SJSA1 (cell line): ENCODE measurements around the gene PPM1M. TPM values are rescaled to one million over a fixed set of nuclear protein-coding genes. Genes with fewer than 3 reads are reported as not detected.

Experiments
- DNase-seq, 2 experiments: peaks; one replicate each; pipeline ENCODE4 v3.0.0-alpha.2; 2015 to 2020; ENCODE audit warnings: low spot score in 2 of 2, low read depth in 1 of 2
- H3K27ac ChIP-seq: fragments of 250-450 bp; sonication (Bioruptor Pico); 2 replicates; pipeline ENCODE4 v1.5.1; 2020; ENCODE audit warnings: mild to moderate bottlenecking, moderate library complexity
- H3K27me3 ChIP-seq: fragments of 250-450 bp; sonication (Bioruptor Pico); replicated peaks from 2 replicates; pipeline ENCODE4 v1.5.1; 2020; ENCODE audit warnings: mild to moderate bottlenecking, moderate library complexity
- H3K36me3 ChIP-seq: fragments of 250-450 bp; sonication (Bioruptor Pico); 2 replicates; pipeline ENCODE4 v1.5.1; 2020; ENCODE audit warnings: mild to moderate bottlenecking
- H3K4me1 ChIP-seq: fragments of 250-450 bp; sonication (Bioruptor Pico); replicated peaks from 2 replicates; pipeline ENCODE4 v1.6.1; 2021; ENCODE audit warnings: mild to moderate bottlenecking
- H3K4me3 ChIP-seq: fragments of 250-450 bp; sonication (Bioruptor Pico); 2 replicates; pipeline ENCODE4 v1.5.1; 2020; ENCODE audit warnings: mild to moderate bottlenecking
- H3K9me3 ChIP-seq: fragments of 250-450 bp; sonication (Bioruptor Pico); replicated peaks from 2 replicates; pipeline ENCODE4 v1.5.1; 2020; ENCODE audit warnings: mild to moderate bottlenecking
- total RNA-seq: library from RNA; depleted of rRNA; stranded (reverse); fragments of >200 nt; shearing (Covaris generic); gene quantifications from 2 replicates; pipeline ENCODE4 v1.2.3, GENCODE V29; 2014

PPM1M gene
- total RNA-seq, 1 experiment from 2014 or later: 5.5 TPM

DNA sequence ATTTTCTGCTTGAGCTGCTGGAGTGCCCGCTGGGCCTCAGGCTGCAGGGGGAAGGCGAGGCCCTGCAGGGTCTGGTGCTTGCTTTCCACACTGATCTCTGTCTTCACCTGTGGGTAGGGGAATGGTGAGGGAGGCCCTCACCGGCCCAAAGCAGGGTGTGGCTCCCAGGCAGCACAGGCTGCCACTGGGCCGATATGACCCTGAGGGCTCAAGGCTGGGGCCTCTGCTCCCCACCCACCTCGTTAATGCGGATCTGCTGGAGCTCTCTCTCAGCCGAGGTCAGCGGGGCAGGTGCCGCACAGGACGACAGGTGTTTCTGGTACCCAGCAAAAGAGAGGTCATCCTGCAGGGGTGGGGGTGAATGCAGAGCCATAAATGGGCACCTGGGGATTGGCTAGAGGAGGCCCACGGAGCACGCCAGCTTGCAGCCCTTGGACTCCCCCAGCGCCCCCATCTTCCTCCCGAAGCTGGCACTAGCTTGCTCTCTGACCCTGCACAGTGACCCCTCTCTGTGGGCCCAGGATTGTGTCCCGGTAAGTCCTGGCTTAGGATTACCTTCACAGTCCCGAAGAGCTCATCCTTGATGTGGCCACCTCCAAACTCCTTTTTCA, 14.6 kb upstream of the PPM1M start:
- no peaks in the 10 kb centered on the region for H3K4me1 ChIP-seq
- no peaks in the 10 kb centered on the region for H3K27me3 ChIP-seq
- no peak overlapping the region for H3K27ac ChIP-seq
- no peaks in the 10 kb centered on the region for H3K9me3 ChIP-seq
- no peak for DNase-seq
- H3K36me3 ChIP-seq: peaks cover 60% of the 10 kb centered on the region
- H3K4me3 ChIP-seq: no peak overlapping the region

- DNase-seq: peak; percentile 54 to 74
- no peaks in the 10 kb centered on the region for H3K27me3 ChIP-seq
- peaks cover 60% of the 10 kb centered on the region for H3K36me3 ChIP-seq
- peaks cover 3% of the 10 kb centered on the region for H3K4me1 ChIP-seq
- no peak overlapping the region for H3K27ac ChIP-seq
- no peaks in the 10 kb centered on the region for H3K9me3 ChIP-seq
- H3K4me3 ChIP-seq: no peak overlapping the region
These were observed 13.9 kb upstream of the PPM1M start for GRCh38 chr3:52231502-52232278.

DNA sequence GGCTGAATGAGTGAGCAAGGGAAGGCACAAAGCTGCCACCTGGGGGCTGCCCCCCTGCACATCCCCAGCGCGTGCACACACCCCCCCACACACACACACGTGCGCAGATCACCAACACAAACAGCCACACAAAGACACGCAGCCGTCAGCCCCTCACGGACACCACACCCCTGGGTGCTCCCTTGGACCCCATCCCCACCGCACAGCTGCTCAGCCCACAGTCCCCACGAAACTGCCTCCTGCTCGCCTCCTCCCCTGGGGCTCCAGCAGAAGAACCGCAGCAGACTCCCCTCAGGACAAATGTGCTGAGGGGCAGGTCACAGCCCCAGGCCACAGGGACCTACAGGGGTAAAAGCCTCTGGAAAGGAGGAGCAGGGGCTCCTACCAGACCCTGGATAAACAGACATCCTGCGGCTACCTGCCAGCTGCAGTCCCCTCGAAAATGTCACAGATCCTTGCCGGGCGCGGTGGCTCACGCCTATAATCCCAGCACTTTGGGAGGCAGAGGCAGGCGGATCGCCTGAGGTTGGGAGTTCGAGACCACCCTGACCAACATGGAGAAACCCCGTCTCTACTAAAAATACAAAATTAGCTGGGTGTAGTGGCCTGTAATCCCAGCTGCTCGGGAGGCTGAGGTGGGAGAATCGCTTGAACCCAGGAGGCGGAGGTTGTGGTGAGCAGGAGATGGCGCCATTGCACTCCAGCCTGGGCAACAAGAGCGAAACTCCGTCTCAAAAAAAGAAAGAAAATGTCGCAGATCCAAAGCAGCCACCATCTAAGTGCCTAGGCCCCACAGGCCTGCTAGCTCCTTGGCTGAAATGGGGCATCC, 13.1 kb upstream of the PPM1M start:
- H3K27me3 ChIP-seq: no peaks in the 10 kb centered on the region
- H3K27ac ChIP-seq: no peak overlapping the region
- H3K36me3 ChIP-seq: peaks cover 60% of the 10 kb centered on the region
- H3K9me3 ChIP-seq: no peaks in the 10 kb centered on the region
- no peak overlapping the region for H3K4me3 ChIP-seq
- no peak for DNase-seq
- peaks cover 10% of the 10 kb centered on the region for H3K4me1 ChIP-seq

GRCh38 chr3:52233108-52233591, 12.4 kb upstream of the PPM1M start:
- Histone ChIP-seq H3K27me3 (no peaks in the 10 kb centered on the region), H3K9me3 (no peaks in the 10 kb centered on the region), H3K4me1 (peaks cover 16% of the 10 kb centered on the region), H3K27ac (no peak overlapping the region), H3K36me3 (peaks cover 60% of the 10 kb centered on the region), H3K4me3 (no peak overlapping the region)
- no peak for DNase-seq

DNA sequence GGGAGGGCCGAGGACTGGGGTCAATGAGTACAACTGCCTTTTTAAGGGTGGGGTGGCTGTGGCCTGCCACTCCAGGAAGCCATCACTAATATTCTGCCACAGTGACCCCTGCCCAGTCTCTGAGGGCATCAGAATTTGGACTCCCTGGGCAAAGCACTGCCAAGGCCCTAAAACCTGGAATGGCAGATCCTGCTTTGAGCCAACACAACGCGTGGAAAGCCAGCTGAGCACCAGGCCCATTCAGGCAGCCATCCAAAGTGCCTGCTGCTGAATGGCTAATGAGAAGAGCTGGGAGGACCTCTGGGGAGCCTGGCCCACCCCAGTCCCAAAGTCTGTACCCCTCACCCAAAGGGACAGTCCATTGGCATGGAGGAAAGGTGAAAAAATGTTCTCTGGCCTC, 11.6 kb upstream of the PPM1M start:
- H3K36me3 ChIP-seq: peaks cover 57% of the 10 kb centered on the region
- no peak overlapping the region for H3K27ac ChIP-seq
- DNase-seq: no peak
- no peak overlapping the region for H3K4me3 ChIP-seq
- H3K27me3 ChIP-seq: no peaks in the 10 kb centered on the region
- H3K9me3 ChIP-seq: no peaks in the 10 kb centered on the region
- peaks cover 20% of the 10 kb centered on the region for H3K4me1 ChIP-seq

GRCh38 chr3:52234516-52235447, 10.8 kb upstream of the PPM1M start:
- H3K36me3 ChIP-seq: peaks cover 53% of the 10 kb centered on the region
- peaks cover 21% of the 10 kb centered on the region for H3K4me1 ChIP-seq
- H3K27me3 ChIP-seq: no peaks in the 10 kb centered on the region
- no peak for DNase-seq
- H3K9me3 ChIP-seq: no peaks in the 10 kb centered on the region
- no peak overlapping the region for H3K27ac ChIP-seq
- no peak overlapping the region for H3K4me3 ChIP-seq

GRCh38 chr3:52236424-52236886, 9.1 kb upstream of the PPM1M start:
- H3K36me3 ChIP-seq: peaks cover 36% of the 10 kb centered on the region
- no peaks in the 10 kb centered on the region for H3K27me3 ChIP-seq
- H3K9me3 ChIP-seq: no peaks in the 10 kb centered on the region
- H3K4me1 ChIP-seq: peaks cover 28% of the 10 kb centered on the region
- DNase-seq: no peak
- H3K4me3 ChIP-seq: no peak overlapping the region
- no peak overlapping the region for H3K27ac ChIP-seq

GRCh38 chr3:52237006-52237656, 8.4 kb upstream of the PPM1M start:
- H3K27ac ChIP-seq: peak overlapping the region; percentile 53
- H3K4me1 ChIP-seq: peaks cover 28% of the 10 kb centered on the region
- H3K4me3 ChIP-seq: no peak overlapping the region
- H3K36me3 ChIP-seq: peaks cover 30% of the 10 kb centered on the region
- no peaks in the 10 kb centered on the region for H3K9me3 ChIP-seq
- H3K27me3 ChIP-seq: no peaks in the 10 kb centered on the region
- no peak for DNase-seq

DNA sequence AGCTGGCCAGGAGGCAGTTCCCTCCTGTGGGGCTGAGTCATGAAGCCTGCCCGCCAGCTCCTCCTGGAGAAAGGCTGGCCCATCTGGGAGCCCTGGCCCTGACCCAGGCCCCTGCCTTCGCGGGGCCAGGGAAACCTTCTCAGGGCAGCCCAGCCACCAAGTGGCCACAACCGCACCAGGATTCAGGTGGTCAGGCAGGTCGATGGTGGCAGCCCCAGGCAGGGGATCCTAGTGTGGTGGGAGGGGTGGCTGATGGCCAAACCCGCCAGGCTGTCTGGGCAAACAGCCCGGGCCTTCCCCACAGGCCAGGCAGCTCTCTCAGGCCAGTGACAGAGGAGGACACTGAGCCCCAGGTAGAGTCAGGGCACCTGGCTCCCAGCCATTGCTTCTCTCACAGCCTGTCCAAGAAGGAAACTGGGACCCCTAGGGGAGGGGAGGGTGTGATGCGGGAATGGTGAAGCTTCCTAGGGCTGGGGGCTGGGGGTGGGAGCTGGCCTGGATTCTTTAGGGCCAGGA, 7.8 kb upstream of the PPM1M start:
- H3K36me3 ChIP-seq: peaks cover 25% of the 10 kb centered on the region
- peak overlapping the region; percentile 53 for H3K27ac ChIP-seq
- peak; percentile 75 to 83 for DNase-seq
- no peaks in the 10 kb centered on the region for H3K27me3 ChIP-seq
- no peaks in the 10 kb centered on the region for H3K9me3 ChIP-seq
- H3K4me3 ChIP-seq: peak overlapping the region; percentile 92; the same call in 1 of the 2 replicates
- H3K4me1 ChIP-seq: peaks cover 28% of the 10 kb centered on the region

GRCh38 chr3:52238193-52238760, 7.3 kb upstream of the PPM1M start:
- Histone ChIP-seq H3K36me3 (peaks cover 23% of the 10 kb centered on the region), H3K27me3 (no peaks in the 10 kb centered on the region), H3K4me1 (peaks cover 28% of the 10 kb centered on the region), H3K4me3 (peak overlapping the region; percentile 92), H3K9me3 (no peaks in the 10 kb centered on the region), H3K27ac (peak overlapping the region; percentile 53; the same call in 1 of the 2 replicates)
- DNase-seq: peak in 1 of 2 experiments; percentile 30

DNA sequence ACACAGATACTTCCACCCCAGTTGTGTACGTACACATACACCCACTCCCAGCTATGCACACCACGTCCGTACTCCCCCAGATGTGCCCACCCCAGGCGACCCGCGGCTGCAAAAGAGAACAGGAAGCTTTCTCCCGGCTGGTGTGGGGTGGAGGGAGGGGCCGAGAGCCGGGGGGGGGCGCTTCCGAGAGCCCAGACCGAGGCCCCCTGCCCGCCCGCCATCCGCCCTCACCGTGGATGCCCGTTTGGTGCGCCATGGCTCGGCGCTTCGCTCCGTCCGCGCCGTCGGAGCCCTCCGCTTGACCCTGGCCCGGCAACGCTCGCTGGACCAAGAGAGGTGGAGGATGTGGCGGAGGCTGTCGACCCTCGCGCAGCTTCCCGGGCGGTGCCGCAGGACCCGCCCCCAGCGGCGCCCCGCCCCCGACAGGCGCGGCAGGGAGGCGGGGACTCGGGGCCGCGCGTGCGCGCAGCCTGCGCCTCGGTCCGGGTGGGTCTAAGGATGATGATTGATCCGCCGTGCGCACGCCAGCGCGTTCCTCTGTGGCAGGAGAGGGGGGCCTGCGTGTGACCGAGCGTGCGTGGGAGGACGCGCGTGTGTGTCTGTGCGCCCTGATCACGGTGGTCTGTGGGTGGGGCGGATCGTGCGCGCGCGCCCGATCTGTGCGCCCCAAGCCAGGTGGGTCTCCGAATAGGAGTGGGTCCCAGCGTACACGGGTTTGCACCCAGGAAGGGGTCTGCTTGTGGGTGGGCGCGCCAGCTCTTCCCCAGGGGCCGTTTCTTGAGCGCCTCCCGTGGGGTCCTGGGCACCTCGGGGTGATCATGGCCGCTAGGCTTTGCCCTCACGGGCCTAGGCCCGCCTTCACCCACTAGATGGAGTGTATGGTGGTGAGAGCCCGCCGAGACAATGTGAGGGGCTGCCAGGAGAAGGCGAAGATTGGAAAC, 6.5 kb upstream of the PPM1M start, which contains the start of gene TWF2:
Gene TWF2 (minus strand): TSS at position 398 of the 941 bp plus-strand sequence. CDS start 142 bp downstream, at position 256.
- peaks cover 31% of the 10 kb centered on the region for H3K4me1 ChIP-seq
- peak; percentile 65 to 74 for DNase-seq
- H3K4me3 ChIP-seq: peak within 1 kb of the TSS; percentile 92
- peak within 1 kb of the TSS; percentile 53; the same call in 1 of the 2 replicates for H3K27ac ChIP-seq
- H3K27me3 ChIP-seq: no peaks in the 10 kb centered on the region
- peaks cover 22% of the 10 kb centered on the region for H3K36me3 ChIP-seq
- no peaks in the 10 kb centered on the region for H3K9me3 ChIP-seq
